Effector memory CD8-positive, alpha-beta T cell (primary cell): ENCODE measurements around the gene COL20A1.

Experiments
- ATAC-seq: fragments of 150-1000 bp; cut with Tn5 transposase; replicated peaks from 2 replicates; pipeline ENCODE4 v1.10.0; 2021; ENCODE audit warnings: mild to moderate bottlenecking, moderate library complexity
- DNase-seq, 3 experiments: peaks; one replicate each; pipeline ENCODE4 v3.0.0; 2021
- H3K27ac Mint-ChIP-seq, 2 donors: one replicate each; pipeline ENCODE4 v1.8.0; 2022; ENCODE audit warnings: mild to moderate bottlenecking in 2 of 2, mixed read lengths in 2 of 2, moderate library complexity in 2 of 2
- H3K27me3 Mint-ChIP-seq, 2 donors: one replicate each; pipeline ENCODE4 v1.8.0; 2022; ENCODE audit warnings: mixed read lengths in 2 of 2
- H3K36me3 Mint-ChIP-seq: one replicate; pipeline ENCODE4 v1.8.0; 2022; ENCODE audit warnings: mild to moderate bottlenecking, moderate library complexity, mixed read lengths; ENCODE audit not compliant: insufficient read depth
- H3K4me1 Mint-ChIP-seq, 2 donors: one replicate each; pipeline ENCODE4 v1.8.0; 2022; ENCODE audit warnings: low read depth in 2 of 2, mixed read lengths in 2 of 2
- H3K4me3 Mint-ChIP-seq, 2 donors: one replicate each; pipeline ENCODE4 v1.8.0; 2022; ENCODE audit warnings: mild to moderate bottlenecking in 2 of 2, mixed read lengths in 2 of 2, moderate library complexity in 2 of 2
- H3K9me3 Mint-ChIP-seq, 2 donors: one replicate each; pipeline ENCODE4 v1.8.0; 2022; ENCODE audit warnings: mixed read lengths in 2 of 2

The COL20A1 gene

GRCh38 chr20:63367446-63368055, 74.6 kb downstream of the COL20A1 start:
- H3K27me3 Mint-ChIP-seq = peaks cover 24 to 78% of the 10 kb centered on the region in 2 donors
- no peak overlapping the region for H3K27ac Mint-ChIP-seq
- no peak for ATAC-seq
- no peaks in the 10 kb centered on the region for H3K9me3 Mint-ChIP-seq
- peaks cover 0 to 4% of the 10 kb centered on the region in 2 donors for H3K4me1 Mint-ChIP-seq
- H3K36me3 Mint-ChIP-seq = no peaks in the 10 kb centered on the region
- no peak overlapping the region for H3K4me3 Mint-ChIP-seq
- DNase-seq = no peak

- H3K9me3 Mint-ChIP-seq = no peaks in the 10 kb centered on the region
- no peak overlapping the region for H3K4me3 Mint-ChIP-seq
- no peaks in the 10 kb centered on the region for H3K36me3 Mint-ChIP-seq
- peaks cover 23 to 78% of the 10 kb centered on the region in 2 donors for H3K27me3 Mint-ChIP-seq
- no peak for ATAC-seq
- no peaks in the 10 kb centered on the region for H3K4me1 Mint-ChIP-seq
- DNase-seq = no peak
- no peak overlapping the region for H3K27ac Mint-ChIP-seq
Observed at GRCh38 chr20:63368151-63368550, 75.2 kb downstream of the COL20A1 start.

- ATAC-seq (no peak), DNase-seq (no peak)
- Mint-ChIP-seq H3K27me3 (peaks cover 22 to 78% of the 10 kb centered on the region in 2 donors), H3K27ac (no peak overlapping the region), H3K4me1 (no peaks in the 10 kb centered on the region), H3K4me3 (no peak overlapping the region), H3K9me3 (no peaks in the 10 kb centered on the region), H3K36me3 (no peaks in the 10 kb centered on the region)
Observed at GRCh38 chr20:63369024-63369530, 76.1 kb downstream of the COL20A1 start.

DNA sequence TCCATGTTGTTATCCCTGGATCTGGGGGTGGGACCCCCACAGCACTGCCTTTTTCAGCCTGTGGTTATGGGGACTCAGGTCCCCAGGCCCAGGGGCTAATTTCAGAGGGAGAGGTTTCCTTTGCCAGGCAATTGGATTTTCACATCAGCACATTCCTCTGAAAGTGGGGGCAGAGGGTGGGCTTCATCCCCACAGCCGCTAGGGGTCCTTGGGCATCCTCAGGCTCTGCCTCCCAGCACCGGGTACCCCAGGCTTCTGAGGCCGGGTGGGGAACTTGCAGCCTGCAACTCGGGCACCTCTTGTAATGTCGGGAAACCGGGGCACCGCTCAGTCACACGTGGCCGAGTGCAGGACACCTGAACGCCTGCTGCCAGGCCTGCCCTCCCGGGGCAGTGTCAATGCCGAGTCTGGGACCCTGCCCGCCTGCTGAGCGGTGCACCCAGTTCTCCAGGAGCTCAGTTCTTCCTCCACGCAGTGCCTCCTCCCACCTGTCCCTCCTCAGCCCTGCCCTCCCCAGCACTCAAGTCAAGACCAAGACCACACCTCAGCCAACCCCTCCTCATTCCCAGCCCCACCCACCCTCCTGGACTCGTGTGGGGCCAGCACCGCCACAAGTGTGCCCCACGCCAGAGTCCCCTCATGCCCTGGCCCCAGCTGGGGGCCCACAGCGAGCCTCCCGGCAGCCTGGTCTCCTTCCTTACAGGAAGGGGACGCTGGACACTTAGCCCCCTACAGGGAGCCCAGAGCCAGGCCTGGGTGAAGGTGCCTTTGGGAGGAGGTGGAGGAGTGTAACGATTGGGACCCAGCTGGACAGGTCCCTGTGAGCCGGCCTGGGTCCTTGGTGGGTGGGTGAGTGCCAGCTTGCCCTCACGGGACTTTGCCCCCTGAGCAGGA, 77.0 kb downstream of the COL20A1 start:
- H3K27ac Mint-ChIP-seq = no peak overlapping the region
- H3K4me3 Mint-ChIP-seq = no peak overlapping the region
- H3K27me3 Mint-ChIP-seq = peaks cover 21 to 75% of the 10 kb centered on the region in 2 donors
- no peaks in the 10 kb centered on the region for H3K36me3 Mint-ChIP-seq
- H3K9me3 Mint-ChIP-seq = no peaks in the 10 kb centered on the region
- DNase-seq (no peak), ATAC-seq (no peak)
- H3K4me1 Mint-ChIP-seq = no peaks in the 10 kb centered on the region

DNA sequence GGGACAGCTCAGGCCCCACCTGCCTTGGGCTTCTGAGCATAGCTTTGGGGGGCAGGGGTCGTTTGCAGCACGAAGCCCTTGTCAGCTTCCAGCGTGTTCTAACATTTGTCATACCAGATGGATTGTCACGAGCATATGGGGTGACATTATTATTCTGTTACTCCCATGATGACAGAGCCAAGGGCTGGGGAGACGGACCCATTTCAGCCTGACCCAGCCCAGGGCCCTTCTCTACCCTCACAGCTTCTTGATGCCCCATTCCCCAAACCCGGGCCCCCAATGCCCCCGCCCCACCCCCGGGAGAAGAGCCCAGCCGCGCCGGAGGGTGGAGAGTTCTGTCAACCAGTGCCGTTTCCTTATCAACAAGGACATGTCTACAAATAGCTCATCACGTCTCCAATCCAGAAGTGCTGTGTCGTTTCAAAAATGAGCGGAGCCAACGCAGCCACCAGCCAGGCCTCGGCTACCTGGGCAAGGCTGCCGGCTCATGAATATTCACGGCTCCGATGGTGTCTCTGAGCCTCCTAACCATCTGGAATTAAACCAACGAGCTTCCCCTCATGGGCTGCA, 77.7 kb downstream of the COL20A1 start:
- Mint-ChIP-seq H3K27ac (no peak overlapping the region), H3K9me3 (no peaks in the 10 kb centered on the region), H3K27me3 (peaks cover 17 to 68% of the 10 kb centered on the region in 2 donors), H3K36me3 (no peaks in the 10 kb centered on the region), H3K4me1 (no peaks in the 10 kb centered on the region), H3K4me3 (no peak overlapping the region)
- ATAC-seq = no peak
- no peak for DNase-seq

- Mint-ChIP-seq H3K36me3 (no peaks in the 10 kb centered on the region), H3K4me1 (no peaks in the 10 kb centered on the region), H3K27me3 (peaks cover 18 to 68% of the 10 kb centered on the region in 2 donors), H3K9me3 (no peaks in the 10 kb centered on the region), H3K4me3 (no peak overlapping the region), H3K27ac (no peak overlapping the region)
- ATAC-seq (no peak), DNase-seq (no peak)
Observed at GRCh38 chr20:63371291-63371865, 78.4 kb downstream of the COL20A1 start.

DNA sequence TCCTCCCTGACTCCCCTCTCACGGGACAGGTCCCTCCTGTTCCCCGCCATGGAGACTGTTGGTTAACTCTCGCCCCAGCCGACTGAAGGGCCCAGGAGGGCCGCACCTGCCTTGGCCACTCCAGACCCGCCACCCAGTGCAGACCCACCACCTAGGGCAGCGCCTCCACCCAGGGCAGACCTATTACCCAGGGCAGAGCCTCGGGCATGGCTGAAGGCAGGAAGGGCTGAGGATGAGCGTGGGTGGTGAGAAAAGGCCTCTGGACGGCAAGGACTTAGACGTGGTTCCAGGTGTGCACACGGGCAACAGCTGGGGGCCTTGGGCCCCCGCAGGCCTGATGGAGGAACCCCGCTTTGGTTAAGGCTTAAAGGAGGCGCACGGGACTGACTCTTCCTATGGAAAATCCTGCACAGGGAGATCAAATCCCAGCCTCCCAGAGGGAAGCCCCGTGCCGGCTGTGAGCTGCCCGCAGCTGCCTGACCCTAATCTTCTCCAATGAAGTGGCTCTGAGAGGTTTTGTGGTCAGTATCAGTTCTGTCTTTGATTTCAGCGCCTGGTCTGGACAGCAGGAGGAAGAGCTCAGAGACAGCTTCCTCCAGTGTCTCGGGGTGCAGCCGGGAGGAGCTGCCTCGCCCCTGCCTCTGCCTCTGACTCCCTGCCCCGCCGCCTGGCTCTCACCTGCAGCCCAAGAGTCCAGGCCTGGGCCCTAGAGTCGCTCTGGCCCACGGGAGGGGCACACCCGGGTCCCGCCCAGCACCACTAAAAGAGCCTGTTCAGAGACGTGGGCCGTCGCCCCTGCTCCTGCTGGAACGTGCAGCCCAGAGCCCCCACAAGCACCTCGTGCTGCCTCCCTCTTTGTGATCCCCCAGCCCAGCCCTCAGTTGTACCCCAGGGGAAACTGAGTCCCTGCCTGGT, 80.2 kb downstream of the COL20A1 start:
- H3K27me3 Mint-ChIP-seq = peaks cover 22 to 68% of the 10 kb centered on the region in 2 donors
- no peaks in the 10 kb centered on the region for H3K9me3 Mint-ChIP-seq
- no peak overlapping the region for H3K4me3 Mint-ChIP-seq
- no peaks in the 10 kb centered on the region for H3K4me1 Mint-ChIP-seq
- H3K36me3 Mint-ChIP-seq = no peaks in the 10 kb centered on the region
- no peak overlapping the region for H3K27ac Mint-ChIP-seq
- DNase-seq (no peak), ATAC-seq (no peak)

GRCh38 chr20:63373996-63374395, 81.0 kb downstream of the COL20A1 start:
- Mint-ChIP-seq H3K27ac (no peak overlapping the region), H3K36me3 (no peaks in the 10 kb centered on the region), H3K27me3 (peaks cover 29 to 68% of the 10 kb centered on the region in 2 donors), H3K9me3 (no peaks in the 10 kb centered on the region), H3K4me1 (no peaks in the 10 kb centered on the region), H3K4me3 (no peak overlapping the region)
- ATAC-seq (no peak), DNase-seq (no peak)

GRCh38 chr20:63374504-63374903, 81.5 kb downstream of the COL20A1 start:
- H3K4me3 Mint-ChIP-seq = no peak overlapping the region
- no peaks in the 10 kb centered on the region for H3K36me3 Mint-ChIP-seq
- no peak for DNase-seq
- H3K27ac Mint-ChIP-seq = no peak overlapping the region
- no peaks in the 10 kb centered on the region for H3K4me1 Mint-ChIP-seq
- no peaks in the 10 kb centered on the region for H3K9me3 Mint-ChIP-seq
- ATAC-seq = no peak
- peaks cover 33 to 69% of the 10 kb centered on the region in 2 donors for H3K27me3 Mint-ChIP-seq

DNA sequence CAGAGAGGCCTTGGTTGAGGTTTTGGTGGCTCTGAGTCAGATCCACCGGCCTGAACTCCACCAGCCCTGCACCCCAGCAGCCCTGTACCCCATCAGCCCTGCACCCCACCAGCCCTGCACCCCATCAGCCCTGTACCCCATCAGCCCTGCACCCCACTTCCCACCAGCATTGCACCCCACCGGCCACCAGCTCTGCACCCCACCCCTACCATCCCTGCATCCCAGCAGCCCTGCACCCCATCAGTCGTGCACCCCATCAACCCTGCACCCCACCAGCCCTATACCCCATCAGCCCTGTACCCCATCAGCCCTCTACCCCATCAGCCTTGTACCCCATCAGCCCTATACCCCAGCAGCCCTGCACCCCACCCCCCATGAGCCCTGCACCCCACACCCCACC, 82.5 kb downstream of the COL20A1 start:
- ATAC-seq (no peak), DNase-seq (no peak)
- H3K36me3 Mint-ChIP-seq = no peaks in the 10 kb centered on the region
- no peak overlapping the region for H3K4me3 Mint-ChIP-seq
- peaks cover 33 to 76% of the 10 kb centered on the region in 2 donors for H3K27me3 Mint-ChIP-seq
- H3K27ac Mint-ChIP-seq = no peak overlapping the region
- no peaks in the 10 kb centered on the region for H3K4me1 Mint-ChIP-seq
- H3K9me3 Mint-ChIP-seq = no peaks in the 10 kb centered on the region

DNA sequence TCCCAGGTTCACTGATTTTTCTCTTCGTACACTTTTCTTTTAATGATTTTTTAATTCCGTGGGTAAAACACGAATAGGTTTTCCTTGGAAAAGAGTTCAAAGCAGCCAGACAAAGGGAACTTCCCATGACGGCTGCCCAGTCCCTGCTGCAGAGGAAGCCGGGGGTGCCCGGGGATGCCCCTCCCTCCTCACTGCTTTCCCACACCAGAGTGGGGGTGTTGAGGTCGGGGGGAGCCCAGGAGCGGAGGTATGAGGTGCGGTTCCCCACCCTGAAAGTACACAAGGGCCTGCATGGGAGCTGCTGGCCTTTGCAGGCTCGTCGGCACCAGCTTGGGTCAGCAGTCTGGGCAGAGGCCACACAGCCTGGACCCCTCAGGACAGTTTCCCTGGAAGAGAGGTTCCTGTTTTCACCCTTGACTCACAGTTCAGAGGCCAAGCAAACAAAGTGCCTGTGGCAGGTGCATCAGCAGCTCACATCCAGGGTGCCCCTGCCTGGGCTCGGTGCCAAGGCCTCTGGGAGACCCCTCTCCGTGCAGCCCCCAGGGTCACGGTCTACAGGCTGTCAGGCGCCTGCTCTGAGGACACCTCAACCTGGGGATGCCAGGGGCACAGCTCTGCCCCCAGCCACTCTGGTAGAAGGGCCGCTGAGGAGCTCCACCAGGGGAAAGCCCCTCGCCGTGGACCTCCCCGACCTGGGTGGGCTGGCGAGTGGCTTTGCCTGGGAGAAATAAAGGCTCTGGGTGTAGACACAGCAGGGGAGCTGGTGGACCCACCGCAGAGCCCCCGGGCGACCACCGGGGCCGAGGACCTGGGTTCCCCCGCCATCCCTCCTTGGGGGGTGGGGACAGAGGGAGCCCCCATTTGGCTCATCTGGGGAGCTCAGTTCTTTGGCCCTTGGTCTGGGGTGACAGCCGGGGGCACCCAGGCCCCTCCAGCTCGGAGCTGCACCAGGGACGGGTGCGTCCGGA, 83.6 kb downstream of the COL20A1 start:
- Mint-ChIP-seq H3K27ac (no peak overlapping the region), H3K27me3 (peaks cover 27 to 66% of the 10 kb centered on the region in 2 donors), H3K4me3 (no peak overlapping the region), H3K9me3 (no peaks in the 10 kb centered on the region), H3K4me1 (no peaks in the 10 kb centered on the region), H3K36me3 (no peaks in the 10 kb centered on the region)
- DNase-seq = no peak
- ATAC-seq = no peak
